GM21526 (cell line): ENCODE results near the gene IFNA10.
"Not testable (repeated sequence)": the region's sequence is repeated elsewhere in the genome, so short reads cannot be mapped to it uniquely, and the experiment has no call there.

Source experiments
- ATAC-seq: cut with Tn5 transposase; IDR thresholded peaks from one replicate; pipeline ENCODE4 v1.9.1; 2021; ENCODE audit warnings: moderate library complexity; ENCODE audit not compliant: unreplicated experiment, low FRiP score

IFNA10 gene

DNA sequence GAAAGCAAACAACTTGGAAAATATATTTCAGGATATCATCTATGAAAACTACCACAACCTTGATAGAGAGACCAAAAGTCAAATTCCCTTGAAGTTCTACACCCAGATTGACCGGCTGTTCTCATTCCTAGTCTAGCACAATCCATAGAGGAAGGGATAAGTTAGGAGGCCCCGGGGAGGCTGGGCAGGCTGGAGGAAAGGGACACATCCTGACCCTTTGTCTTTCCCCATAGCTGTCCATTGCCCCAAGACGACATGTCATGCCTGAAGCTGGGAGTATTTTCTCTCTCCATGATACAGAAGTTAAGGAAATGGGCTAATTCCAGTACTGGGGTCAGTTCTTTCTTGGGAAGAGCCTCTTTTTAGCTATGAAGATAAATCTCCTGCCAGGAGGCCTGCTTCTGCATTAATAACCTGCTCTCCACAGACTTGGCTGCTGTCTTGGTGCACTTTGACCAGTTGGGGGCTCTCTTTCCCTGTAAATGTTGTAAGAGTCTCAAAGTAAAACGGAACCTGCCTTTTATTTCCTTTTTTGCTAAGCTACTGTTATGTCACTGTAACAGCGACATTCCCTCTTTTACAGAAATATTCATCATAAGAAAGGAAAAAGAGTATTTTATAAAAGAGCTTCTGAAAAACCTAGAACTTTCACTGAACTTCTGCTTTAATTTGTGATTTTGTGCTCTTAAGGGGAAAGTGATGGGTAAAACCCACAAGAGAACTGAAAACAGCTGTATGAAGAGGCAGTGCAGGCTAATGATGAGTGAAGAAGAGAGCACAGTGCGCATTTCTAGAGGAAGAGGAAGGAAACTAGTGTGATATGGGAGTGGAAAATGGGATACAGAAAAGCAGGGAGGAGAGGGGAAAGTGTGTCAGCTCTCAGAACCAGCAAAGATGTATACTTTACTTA lies 11.8 kb downstream of the IFNA10 start:
- ATAC-seq, result peak; percentile 92

DNA sequence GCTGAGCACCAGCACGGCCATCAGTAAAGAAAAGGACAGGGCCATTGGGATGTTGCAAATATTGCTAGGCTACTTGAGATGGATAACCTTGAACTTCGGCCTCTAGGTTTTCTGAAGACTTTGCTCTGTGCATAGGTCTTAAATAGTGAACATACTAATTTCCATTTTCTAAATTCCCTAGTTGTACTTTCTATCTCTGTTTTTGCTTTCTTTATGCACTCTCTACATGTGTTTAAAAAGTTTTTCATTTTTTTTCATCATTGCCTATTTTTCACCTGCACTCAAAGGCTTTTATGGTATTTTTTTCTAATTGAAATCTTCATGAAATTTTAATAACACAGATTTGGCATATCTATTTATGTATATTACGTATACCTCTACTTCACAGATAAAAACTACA lies 19.5 kb downstream of the IFNA10 start, which contains the start of gene IFNA4:
Gene IFNA4 (minus strand): TSS at position 101 of the 400 bp plus-strand sequence. CDS start 56 bp downstream, at position 45.
- ATAC-seq, result not testable (repeated sequence)

DNA sequence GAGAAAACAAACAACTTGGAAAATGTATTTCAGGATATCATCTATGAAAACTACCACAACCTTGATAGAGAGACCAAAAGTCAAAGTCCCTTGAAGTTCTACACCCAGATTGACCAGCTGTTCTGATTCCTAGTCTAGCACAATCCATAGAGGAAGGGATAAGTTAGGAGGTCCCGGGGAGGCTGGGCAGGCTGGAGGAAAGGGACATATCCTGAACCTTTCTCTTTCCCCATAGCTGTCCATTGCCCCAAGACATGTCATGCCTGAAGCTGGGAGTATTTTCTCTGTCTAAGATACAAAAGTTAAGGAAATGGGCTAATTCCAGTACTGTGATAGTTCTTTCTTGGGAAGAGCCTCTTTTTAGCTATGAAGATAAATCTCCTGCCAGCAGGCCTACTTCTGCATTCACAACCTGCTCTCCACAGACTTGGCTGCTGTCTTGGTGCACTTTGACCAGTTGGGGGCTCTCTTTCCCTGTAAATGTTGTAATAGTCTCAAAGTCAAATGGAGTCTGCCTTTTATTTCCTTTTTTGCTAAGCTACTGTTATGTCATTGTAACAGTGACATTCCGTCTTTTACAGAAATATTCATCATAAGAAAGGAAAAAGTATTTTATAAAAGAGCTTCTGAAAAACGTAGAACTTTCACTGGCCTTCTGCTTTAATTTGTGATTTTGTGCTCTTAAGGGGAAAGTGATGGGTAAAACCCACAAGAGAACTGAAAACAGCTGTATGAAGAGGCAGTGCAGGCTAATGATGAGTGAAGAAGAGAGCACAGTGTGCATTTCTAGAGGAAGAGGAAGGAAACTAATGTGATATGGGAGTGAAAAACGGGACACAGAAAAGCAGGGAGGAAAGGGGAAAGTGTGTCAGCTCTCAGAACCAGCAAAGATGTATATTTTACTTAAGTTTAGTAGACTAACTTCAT lies 23.9 kb downstream of the IFNA10 start:
- ATAC-seq, result peak; percentile 98

- no peak for ATAC-seq
Measured at GRCh38 chr9:21174671-21175070, 32.3 kb downstream of the IFNA10 start.

GRCh38 chr9:21172156-21172555 lies 34.8 kb downstream of the IFNA10 start:
- ATAC-seq, result no peak

- no peak for ATAC-seq
Measured at GRCh38 chr9:21171351-21171750, 35.6 kb downstream of the IFNA10 start.

GRCh38 chr9:21166560-21166959 lies 40.4 kb downstream of the IFNA10 start, which contains the start of gene IFNA21:
TSS of gene IFNA21 (minus strand) at chr9:21166660. CDS start at chr9:21166612, 48 bp downstream.
- not testable (repeated sequence) for ATAC-seq

GRCh38 chr9:21165516-21165915 lies 41.4 kb downstream of the IFNA10 start:
- no peak for ATAC-seq

DNA sequence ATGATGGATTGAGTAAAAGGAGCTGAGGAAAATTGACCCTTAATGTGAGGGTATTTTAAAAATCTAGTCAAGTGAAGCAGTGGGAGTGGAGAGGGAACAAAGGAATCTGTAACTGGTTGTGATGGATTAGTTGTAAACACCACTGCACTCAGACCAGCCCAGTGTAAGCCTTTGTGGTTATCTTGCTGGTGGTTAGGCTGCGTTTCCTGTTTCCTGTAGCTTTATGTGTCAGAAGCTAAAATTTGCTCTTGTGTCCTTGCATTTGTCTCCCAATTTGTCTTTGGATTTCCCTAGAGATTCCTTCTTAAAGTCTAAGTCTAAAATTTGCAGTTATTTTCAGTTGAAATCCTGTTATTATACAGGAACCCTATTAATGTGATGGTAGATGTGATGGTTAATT lies 46.8 kb downstream of the IFNA10 start:
- peak; percentile 91 for ATAC-seq
